H7 (cell line): ENCODE data around the gene IL17C. TPM values are rescaled to one million over a fixed set of nuclear protein-coding genes. Genes with fewer than 3 reads are reported as not detected.
"Not testable (repeated sequence)": the region's sequence is repeated elsewhere in the genome, so short reads cannot be mapped to it uniquely, and the experiment has no call there.

Experiments
- DNase-seq: peaks from one replicate; pipeline ENCODE4 v3.0.0; 2012
- H3K27me3 ChIP-seq: 2 replicates; pipeline ENCODE4 v1.6.0; 2011; ENCODE audit warnings: mild to moderate bottlenecking, low read length; ENCODE audit not compliant: control insufficient read depth, insufficient read depth
- H3K36me3 ChIP-seq: replicated peaks from 2 replicates; pipeline ENCODE4 v1.5.1; 2011; ENCODE audit warnings: low read length; ENCODE audit not compliant: control insufficient read depth, insufficient read depth
- H3K4me3 ChIP-seq: 2 replicates; pipeline ENCODE4 v1.5.1; 2011; ENCODE audit warnings: low read depth, mild to moderate bottlenecking, control low read depth, low read length, moderate library complexity; ENCODE audit not compliant: insufficient read depth
- total RNA-seq: library from RNA; depleted of rRNA; stranded (reverse); fragments of >200 nt; shearing (Covaris generic); gene quantifications from 2 replicates; pipeline ENCODE4 v1.2.3, GENCODE V29; 2014

The IL17C gene
- total RNA-seq, 1 experiment from 2014 or later, result 0.14 TPM

DNA sequence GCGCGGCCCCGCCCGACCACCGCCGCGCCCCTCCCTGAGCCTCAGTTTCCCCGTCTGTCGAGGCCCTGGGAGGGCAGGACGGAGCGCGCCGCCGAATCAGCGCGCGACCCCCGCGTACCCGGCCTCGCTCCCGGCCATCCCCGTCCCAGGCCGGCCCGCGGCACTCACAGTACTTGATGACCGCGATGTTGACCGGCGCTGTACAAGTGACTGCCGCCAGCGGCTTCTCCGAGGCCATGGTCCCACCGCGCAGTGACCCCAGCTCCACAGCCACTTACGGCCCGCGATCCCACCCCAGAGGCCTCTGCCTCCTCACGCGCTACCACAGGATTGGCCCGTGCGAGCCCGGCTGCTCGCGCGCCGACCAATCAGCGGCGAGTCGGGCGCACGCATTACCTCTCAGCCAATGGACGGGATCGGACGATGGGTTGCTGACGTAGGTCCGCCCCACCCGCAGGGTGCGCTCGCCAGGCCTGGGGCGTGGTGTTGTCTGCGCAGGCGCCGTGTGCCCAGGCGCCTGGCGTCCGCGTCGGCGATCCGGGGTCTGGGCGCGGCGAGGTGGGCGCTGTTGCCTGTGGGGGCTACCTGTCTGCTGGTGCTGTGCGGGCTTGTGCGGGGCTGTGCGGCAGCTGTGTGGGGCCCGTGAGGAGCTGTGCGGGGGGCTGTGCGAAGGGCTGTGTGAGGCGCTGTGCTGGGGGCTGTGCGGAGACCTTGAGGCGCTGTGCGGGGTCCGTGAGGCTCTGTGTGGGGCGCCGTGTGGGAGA is 24.7 kb downstream of the IL17C start, which contains the start of gene MVD:
Gene MVD, minus strand, starts transcription at position 249 of the 764 bp plus-strand sequence. Its CDS starts 11 bp downstream, at position 238.
- H3K4me3 ChIP-seq, result peak within 1 kb of the TSS; percentile 93
- no peaks in the 10 kb centered on the region for H3K36me3 ChIP-seq
- peak; percentile 100 for DNase-seq
- no peaks in the 10 kb centered on the region for H3K27me3 ChIP-seq

DNA sequence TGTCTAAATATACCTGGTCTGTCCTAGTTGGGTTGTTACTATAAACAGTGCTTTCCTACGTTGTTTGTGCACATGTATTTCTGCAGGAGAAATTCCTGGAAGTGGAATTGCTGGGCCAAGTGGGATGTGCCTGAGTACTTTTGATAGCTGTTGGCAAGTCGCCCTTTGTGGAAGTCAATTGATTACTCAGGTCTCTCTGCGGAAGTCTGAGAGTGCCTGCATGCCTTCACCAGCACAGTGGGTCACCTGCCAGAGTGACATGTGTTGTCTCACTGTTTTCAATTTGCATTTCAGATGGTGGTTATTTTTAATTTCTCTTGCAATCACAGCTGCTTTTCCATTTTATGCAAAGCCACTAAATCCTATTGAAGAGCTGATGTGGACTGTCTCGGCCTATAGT is 26.8 kb downstream of the IL17C start:
- H3K36me3 ChIP-seq, result no peaks in the 10 kb centered on the region
- H3K4me3 ChIP-seq, result no peak overlapping the region
- no peaks in the 10 kb centered on the region for H3K27me3 ChIP-seq
- DNase-seq, result no peak

DNA sequence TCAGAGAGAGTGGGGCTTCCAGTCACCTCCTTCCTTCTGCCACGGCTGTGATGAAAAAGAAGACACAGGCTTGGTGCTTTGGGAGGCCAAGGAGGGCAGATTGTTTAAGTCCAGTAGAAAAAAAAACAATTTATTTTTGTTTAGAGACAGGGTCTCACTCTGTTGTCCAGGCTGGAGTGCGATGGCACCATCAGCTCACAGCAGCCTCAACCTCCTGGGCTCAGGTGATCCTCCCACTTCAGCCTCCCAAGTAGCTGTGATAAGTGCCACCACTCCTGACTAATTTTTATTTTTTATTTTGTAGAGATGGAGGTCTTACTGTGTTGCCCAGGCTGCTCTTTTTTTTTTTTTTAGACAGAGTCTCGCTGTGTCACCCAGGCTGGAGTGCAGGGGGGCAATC is 27.2 kb downstream of the IL17C start:
- H3K4me3 ChIP-seq, result no peak overlapping the region
- H3K27me3 ChIP-seq, result no peaks in the 10 kb centered on the region
- H3K36me3 ChIP-seq, result no peaks in the 10 kb centered on the region
- no peak for DNase-seq

- Histone ChIP-seq H3K36me3 (no peaks in the 10 kb centered on the region), H3K4me3 (no peak overlapping the region), H3K27me3 (no peaks in the 10 kb centered on the region)
- no peak for DNase-seq
Observed at GRCh38 chr16:88667461-88667860, 29.1 kb downstream of the IL17C start.

DNA sequence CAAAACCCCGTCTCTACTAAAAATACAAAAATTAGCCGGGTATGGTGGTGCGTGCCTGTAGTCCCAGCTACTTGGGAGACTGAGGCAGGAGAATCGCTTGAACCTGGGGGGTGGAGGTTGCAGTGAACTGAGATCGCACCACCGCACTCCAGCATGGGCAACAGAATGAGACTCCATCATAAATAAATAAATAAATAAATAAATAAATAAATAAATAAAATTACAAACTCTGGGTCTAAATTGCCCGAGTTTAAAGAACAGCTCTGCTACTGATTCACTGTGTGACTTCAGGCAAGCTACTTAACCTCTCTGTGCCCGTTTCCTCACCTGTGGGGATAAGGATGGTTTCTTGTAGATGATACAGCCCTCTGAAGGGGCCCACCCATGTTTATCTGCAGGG is 31.1 kb downstream of the IL17C start:
- not testable (repeated sequence) for H3K36me3 ChIP-seq, DNase-seq, H3K27me3 ChIP-seq, H3K4me3 ChIP-seq

DNA sequence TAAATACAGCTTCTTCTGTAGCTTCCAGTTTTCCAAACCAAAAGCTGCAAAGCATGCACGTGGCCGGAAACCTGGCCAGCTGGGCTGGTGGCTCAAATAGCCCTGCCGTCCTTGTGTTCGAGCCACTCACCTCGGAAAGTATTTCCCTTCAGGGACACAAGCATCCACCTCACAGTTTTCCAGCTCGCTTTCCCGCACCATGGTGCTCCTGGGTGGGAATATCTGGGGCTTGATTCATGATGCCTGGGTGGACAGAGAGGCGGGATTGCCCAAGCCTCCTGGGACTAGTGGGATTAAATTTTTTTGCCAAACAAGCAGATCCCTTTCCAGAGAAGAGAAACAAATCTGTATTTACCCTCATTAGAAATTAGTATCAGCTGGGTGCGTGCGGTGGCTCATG is 31.6 kb downstream of the IL17C start:
- Histone ChIP-seq H3K36me3 (peaks cover 1% of the 10 kb centered on the region; the same call in 1 of the 2 replicates), H3K27me3 (no peaks in the 10 kb centered on the region), H3K4me3 (no peak overlapping the region)
- DNase-seq, result no peak

- no peaks in the 10 kb centered on the region for H3K27me3 ChIP-seq
- no peak for DNase-seq
- H3K4me3 ChIP-seq, result no peak overlapping the region
- peaks cover 1% of the 10 kb centered on the region; the same call in 1 of the 2 replicates for H3K36me3 ChIP-seq
Observed at GRCh38 chr16:88671806-88672205, 33.4 kb downstream of the IL17C start.

DNA sequence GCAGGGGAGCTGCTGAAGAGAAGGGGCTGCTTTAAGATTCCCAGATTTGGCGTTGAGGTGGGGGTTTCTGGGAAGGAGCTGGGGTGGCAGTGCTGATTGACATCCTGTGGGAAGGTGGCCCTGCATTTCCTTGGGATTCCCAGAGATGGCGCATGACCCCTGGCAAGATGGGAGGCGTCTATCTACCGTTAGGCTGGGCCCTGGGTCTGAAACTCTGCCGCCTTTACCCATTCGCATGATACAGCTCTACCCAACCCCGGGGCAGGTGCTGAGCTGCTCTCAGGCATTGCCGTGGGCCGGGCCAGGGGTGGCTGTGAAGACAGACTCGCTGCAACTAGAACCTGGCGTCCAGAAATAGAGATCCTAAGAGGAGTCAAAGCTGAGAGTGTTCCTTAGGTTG is 34.4 kb downstream of the IL17C start:
- peak; percentile 95 for DNase-seq
- Histone ChIP-seq H3K27me3 (no peaks in the 10 kb centered on the region), H3K4me3 (no peak overlapping the region), H3K36me3 (peaks cover 1% of the 10 kb centered on the region; the same call in 1 of the 2 replicates)

GRCh38 chr16:88673716-88674379 is 35.5 kb downstream of the IL17C start:
- Histone ChIP-seq H3K27me3 (no peaks in the 10 kb centered on the region), H3K36me3 (peaks cover 1% of the 10 kb centered on the region; the same call in 1 of the 2 replicates), H3K4me3 (no peak overlapping the region)
- no peak for DNase-seq

- H3K4me3 ChIP-seq, result no peak overlapping the region
- no peaks in the 10 kb centered on the region for H3K27me3 ChIP-seq
- no peak for DNase-seq
- peaks cover 1% of the 10 kb centered on the region; the same call in 1 of the 2 replicates for H3K36me3 ChIP-seq
Observed at GRCh38 chr16:88676502-88677242, 38.3 kb downstream of the IL17C start.

GRCh38 chr16:88677721-88678120 is 39.3 kb downstream of the IL17C start:
- no peak for DNase-seq
- Histone ChIP-seq H3K27me3 (no peaks in the 10 kb centered on the region), H3K36me3 (peaks cover 1% of the 10 kb centered on the region; the same call in 1 of the 2 replicates), H3K4me3 (no peak overlapping the region)

DNA sequence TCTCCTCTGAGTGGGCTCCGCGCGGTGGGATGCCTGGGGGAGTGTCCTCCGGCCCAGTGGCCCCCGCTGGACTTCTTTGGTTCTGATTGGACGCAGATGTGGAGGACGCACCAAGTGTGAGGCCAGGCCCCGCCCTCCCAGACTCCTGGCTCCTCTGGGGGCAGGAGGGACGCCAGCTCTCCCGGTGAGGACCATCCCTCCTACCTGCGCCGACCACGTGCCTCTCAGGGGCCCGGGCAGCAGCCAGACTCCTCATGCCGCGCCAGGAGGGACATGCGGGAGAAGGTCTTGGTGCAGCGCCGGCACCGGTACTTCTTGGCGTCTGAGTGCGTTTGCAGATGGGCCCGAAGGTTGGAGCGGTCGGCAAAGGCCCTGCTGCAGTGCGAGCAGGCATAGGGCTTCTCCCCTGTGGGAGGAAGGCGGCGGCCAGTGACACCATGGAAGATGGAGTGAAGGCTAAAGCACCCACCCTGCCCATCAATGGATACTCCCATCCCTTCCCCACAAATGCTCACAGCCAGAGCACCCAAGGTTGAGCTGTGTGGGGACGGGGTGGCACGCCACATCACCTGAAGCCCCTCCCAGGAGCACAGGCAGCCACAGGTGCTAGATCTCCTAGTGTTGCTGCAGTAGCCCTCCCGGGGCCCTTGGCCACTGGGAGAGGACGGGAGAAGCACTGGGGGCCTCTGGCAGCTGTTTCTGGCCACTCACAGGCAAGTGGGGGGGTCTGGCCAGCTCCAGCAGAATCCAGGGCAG is 40.0 kb downstream of the IL17C start:
- Histone ChIP-seq H3K36me3 (peaks cover 1% of the 10 kb centered on the region; the same call in 1 of the 2 replicates), H3K27me3 (no peaks in the 10 kb centered on the region), H3K4me3 (no peak overlapping the region)
- peak; percentile 87 for DNase-seq

DNA sequence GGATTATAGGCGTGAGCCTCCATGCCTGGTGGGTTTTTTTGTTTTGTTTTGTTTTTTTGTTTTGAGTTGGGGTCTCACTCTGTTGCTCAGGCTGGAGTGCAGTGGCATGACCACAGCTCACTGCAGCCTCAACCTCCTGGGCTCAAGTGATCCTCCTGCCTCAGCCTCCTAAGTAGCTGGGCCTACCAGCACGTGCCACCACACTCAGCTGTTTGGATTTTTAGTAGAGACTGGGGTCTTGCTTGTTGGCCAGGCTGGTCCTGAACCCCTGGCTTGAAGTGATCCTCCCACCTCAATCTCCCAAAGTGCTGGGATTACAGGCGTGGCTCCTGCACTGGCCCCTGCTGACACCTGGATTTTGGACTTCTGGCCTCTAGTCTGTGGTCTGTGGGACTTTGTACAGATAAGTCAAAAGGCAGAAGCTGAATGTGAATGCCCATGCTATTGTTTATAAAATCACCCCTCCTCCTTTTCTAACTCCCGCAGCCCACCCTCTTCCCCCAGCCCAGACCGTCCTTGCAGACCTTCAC is 42.2 kb downstream of the IL17C start:
- Histone ChIP-seq H3K4me3 (no peak overlapping the region), H3K27me3 (peaks cover 8% of the 10 kb centered on the region; the same call in 1 of the 2 replicates), H3K36me3 (no peaks in the 10 kb centered on the region)
- DNase-seq, result no peak
